OCI-LY7 (cell line): ENCODE data around the gene ZNF239. TPM values are rescaled to one million over a fixed set of nuclear protein-coding genes. Genes with fewer than 3 reads are reported as not detected.

Experiments
- BruUV-seq: library from RNA; stranded (reverse); fragments of 400-500 nt; replicated peaks from 2 replicates; lab custom pipeline; 2021; lab: Mats Ljungman, UMichigan
- CTCF ChIA-PET: fragments of 300-600 bp; sonication (Branson Sonifier 250); formaldehyde crosslinking; loops from one replicate; lab custom pipeline; 2022; ENCODE audit warnings: antibody characterized with exemption; ENCODE audit not compliant: unreplicated experiment; lab: Charles Lee
- POLR2A ChIA-PET: fragments of 300-600 bp; sonication (Branson Sonifier 250); formaldehyde crosslinking; loops from one replicate; lab custom pipeline; 2022; ENCODE audit warnings: antibody characterized with exemption; lab: Charles Lee
- DNase-seq: peaks from one replicate; pipeline ENCODE4 v3.0.0-alpha.2; 2015; ENCODE audit warnings: low spot score
- H2AFZ ChIP-seq: fragments of 200-600 bp; sonication (generic), shearing (Covaris generic); 2 replicates; pipeline ENCODE4 v1.6.1; 2014; ENCODE audit warnings: mild to moderate bottlenecking, antibody characterized with exemption, low read length, moderate library complexity
- H3K27ac ChIP-seq: fragments of 200-600 bp; sonication (generic); 2 replicates; pipeline ENCODE4 v1.5.1; 2014; ENCODE audit warnings: mixed run types, low read depth, mild to moderate bottlenecking, moderate library complexity, low read length, inconsistent platforms; ENCODE audit not compliant: poor library complexity, severe bottlenecking
- H3K36me3 ChIP-seq: fragments of 200-600 bp; sonication (generic); 2 replicates; pipeline ENCODE4 v1.6.1; 2014; ENCODE audit warnings: mild to moderate bottlenecking, antibody characterized with exemption, low read length, moderate library complexity, mixed read lengths; ENCODE audit not compliant: insufficient read depth
- H3K4me1 ChIP-seq: fragments of 200-600 bp; sonication (generic); 2 replicates; pipeline ENCODE4 v1.5.1; 2014; ENCODE audit warnings: mild to moderate bottlenecking, low read length; ENCODE audit not compliant: insufficient read depth, poor library complexity, severe bottlenecking
- H3K4me2 ChIP-seq: fragments of 200-600 bp; sonication (generic); 2 replicates; pipeline ENCODE4 v1.6.1; 2014; ENCODE audit warnings: mild to moderate bottlenecking, low read length
- H3K4me3 ChIP-seq: fragments of 200-600 bp; sonication (generic); 2 replicates; pipeline ENCODE4 v1.5.1; 2014; ENCODE audit warnings: mild to moderate bottlenecking, low read depth, low read length; ENCODE audit not compliant: poor library complexity, severe bottlenecking
- H3K79me2 ChIP-seq: fragments of 200-600 bp; sonication (generic); 2 replicates; pipeline ENCODE4 v1.6.1; 2016; ENCODE audit warnings: low read depth, mild to moderate bottlenecking, low read length, moderate library complexity, mixed read lengths; ENCODE audit not compliant: insufficient read depth
- H3K9me2 ChIP-seq: fragments of 200-600 bp; sonication (generic); 2 replicates; pipeline ENCODE4 v1.6.1; 2016; ENCODE audit warnings: mild to moderate bottlenecking, low read length, mixed read lengths; ENCODE audit not compliant: insufficient read depth
- H3K9me3 ChIP-seq: fragments of 200-600 bp; sonication (generic); 2 replicates; pipeline ENCODE4 v1.6.1; 2014; ENCODE audit warnings: mild to moderate bottlenecking, mixed run types, low read length, mixed read lengths
- H4K20me1 ChIP-seq: fragments of 200-600 bp; sonication (generic); 2 replicates; pipeline ENCODE4 v1.6.1; 2014; ENCODE audit warnings: mild to moderate bottlenecking, antibody characterized with exemption, low read length, moderate library complexity, mixed read lengths; ENCODE audit not compliant: insufficient read depth
- EZH2phosphoT487 ChIP-seq: fragments of 200-600 bp; sonication (generic); IDR thresholded peaks from 2 replicates; pipeline ENCODE4 v1.6.1; 2018; ENCODE audit warnings: low read depth, borderline replicate concordance, mild to moderate bottlenecking, mixed run types, antibody characterized with exemption, low read length, moderate library complexity, mixed read lengths
- intact Hi-C: fragments of 100-400 bp; cut with micrococcal nuclease; formaldehyde crosslinking; loops from one replicate; pipeline ENCODE4 v1.10.0; 2022; ENCODE audit not compliant: unreplicated experiment
- total RNA-seq, 2 experiments: library from RNA; depleted of rRNA in 1 of 2; stranded (reverse); fragments of >200 nt in 1 of 2; shearing (Covaris generic) in 1 of 2; gene quantifications; 2 replicates each; pipeline ENCODE4 v1.2.3, GENCODE V29; 2014 to 2022
- TF ChIP-seq, protein P1 (sequence below): fragments of 200-600 bp; sonication (generic); conservative IDR thresholded peaks from 2 replicates; pipeline ENCODE4 v1.5.1; 2014; ENCODE audit warnings: mild to moderate bottlenecking, antibody characterized with exemption, low read length, moderate library complexity, mixed read lengths

ZNF239 gene
- total RNA-seq, 2 experiments from 2014 or later = not detected

GRCh38 chr10:43576062-43576461, 1.6 kb upstream of the ZNF239 start:
- ChIA-PET CTCF (no interaction called here), POLR2A (no interaction called here)
- DNase-seq = no peak
- no peak for TF ChIP-seq EZH2phosphoT487
- TF ChIP-seq, protein P1, sequence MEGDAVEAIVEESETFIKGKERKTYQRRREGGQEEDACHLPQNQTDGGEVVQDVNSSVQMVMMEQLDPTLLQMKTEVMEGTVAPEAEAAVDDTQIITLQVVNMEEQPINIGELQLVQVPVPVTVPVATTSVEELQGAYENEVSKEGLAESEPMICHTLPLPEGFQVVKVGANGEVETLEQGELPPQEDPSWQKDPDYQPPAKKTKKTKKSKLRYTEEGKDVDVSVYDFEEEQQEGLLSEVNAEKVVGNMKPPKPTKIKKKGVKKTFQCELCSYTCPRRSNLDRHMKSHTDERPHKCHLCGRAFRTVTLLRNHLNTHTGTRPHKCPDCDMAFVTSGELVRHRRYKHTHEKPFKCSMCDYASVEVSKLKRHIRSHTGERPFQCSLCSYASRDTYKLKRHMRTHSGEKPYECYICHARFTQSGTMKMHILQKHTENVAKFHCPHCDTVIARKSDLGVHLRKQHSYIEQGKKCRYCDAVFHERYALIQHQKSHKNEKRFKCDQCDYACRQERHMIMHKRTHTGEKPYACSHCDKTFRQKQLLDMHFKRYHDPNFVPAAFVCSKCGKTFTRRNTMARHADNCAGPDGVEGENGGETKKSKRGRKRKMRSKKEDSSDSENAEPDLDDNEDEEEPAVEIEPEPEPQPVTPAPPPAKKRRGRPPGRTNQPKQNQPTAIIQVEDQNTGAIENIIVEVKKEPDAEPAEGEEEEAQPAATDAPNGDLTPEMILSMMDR = no peak
- Histone ChIP-seq H3K79me2 (no peaks in the 10 kb centered on the region), H4K20me1 (no peaks in the 10 kb centered on the region), H3K4me3 (no peak overlapping the region), H3K36me3 (no peaks in the 10 kb centered on the region), H3K4me2 (no peak overlapping the region), H2AFZ (no peak overlapping the region), H3K9me3 (no peaks in the 10 kb centered on the region), H3K9me2 (no peaks in the 10 kb centered on the region), H3K27ac (no peak overlapping the region), H3K4me1 (no peaks in the 10 kb centered on the region)
- intact Hi-C loops = no loop called here
- BruUV-seq = no TSS peak

- Histone ChIP-seq H2AFZ (no peak overlapping the region), H4K20me1 (no peaks in the 10 kb centered on the region), H3K4me3 (no peak overlapping the region), H3K36me3 (no peaks in the 10 kb centered on the region), H3K9me2 (no peaks in the 10 kb centered on the region), H3K4me1 (no peaks in the 10 kb centered on the region), H3K79me2 (no peaks in the 10 kb centered on the region), H3K9me3 (no peaks in the 10 kb centered on the region), H3K27ac (no peak overlapping the region), H3K4me2 (no peak overlapping the region)
- DNase-seq = no peak
- ChIA-PET CTCF (no interaction called here), POLR2A (no interaction called here)
- intact Hi-C loops = no loop called here
- TF ChIP-seq EZH2phosphoT487 = no peak
- TF ChIP-seq, protein P1 = no peak
- no TSS peak for BruUV-seq
Observed at GRCh38 chr10:43574906-43575305, 490 bp upstream of the ZNF239 start.

DNA sequence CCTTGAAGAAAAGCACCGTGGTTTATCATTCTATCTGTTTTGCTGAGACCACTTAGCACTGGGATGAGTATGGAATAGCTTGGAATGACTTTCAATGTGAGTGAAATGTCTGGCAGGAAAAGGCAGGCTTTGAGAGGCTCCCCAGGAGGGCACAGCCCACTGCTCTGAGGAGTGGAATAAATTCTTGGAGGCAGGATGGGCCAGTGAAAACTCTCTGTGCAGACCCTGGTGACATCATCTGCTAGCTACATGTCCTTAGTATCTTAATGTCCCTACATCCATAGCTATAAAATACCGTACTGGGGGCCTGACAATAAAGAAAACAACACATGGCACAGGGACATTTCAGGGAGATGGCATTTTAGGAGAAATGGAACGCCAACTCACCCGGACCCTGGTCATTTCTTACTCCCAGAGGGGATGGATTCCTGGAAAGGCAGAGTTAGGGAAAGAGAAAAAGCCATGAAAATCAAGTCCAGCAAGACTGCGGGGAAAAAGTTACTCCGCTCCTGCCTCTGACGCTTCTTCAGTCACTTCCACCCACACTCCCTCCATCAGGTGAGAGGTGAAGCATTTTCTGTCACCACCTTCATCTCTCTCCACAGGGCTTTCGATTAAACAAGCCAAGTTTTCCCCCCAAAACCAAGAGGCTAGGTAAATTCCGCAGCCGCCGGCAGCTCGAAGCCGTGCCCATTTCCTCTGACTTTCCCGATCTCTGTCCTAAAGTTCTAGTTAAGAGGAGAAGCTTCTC, 991 bp downstream of the ZNF239 start:
- intact Hi-C loops = no loop called here
- POLR2A ChIA-PET = no interaction called here

More for the DNA sequence above, 991 bp downstream of the ZNF239 start:
- no peak overlapping the region for H3K27ac ChIP-seq
- CTCF ChIA-PET = no interaction called here
- no peaks in the 10 kb centered on the region for H3K79me2 ChIP-seq
- H3K36me3 ChIP-seq = no peaks in the 10 kb centered on the region
- BruUV-seq = no TSS peak
- no peak for DNase-seq
- no peaks in the 10 kb centered on the region for H3K4me1 ChIP-seq
- H2AFZ ChIP-seq = no peak overlapping the region
- no peak overlapping the region for H3K4me2 ChIP-seq
- H3K9me3 ChIP-seq = no peaks in the 10 kb centered on the region
- H4K20me1 ChIP-seq = no peaks in the 10 kb centered on the region
- no peak for TF ChIP-seq EZH2phosphoT487
- TF ChIP-seq, protein P1 = no peak
- H3K4me3 ChIP-seq = no peak overlapping the region
- no peaks in the 10 kb centered on the region for H3K9me2 ChIP-seq
